ENCODE data around the gene BIRC6. TPM values are rescaled to one million over a fixed set of nuclear protein-coding genes. Genes with fewer than 3 reads are reported as not detected.

The BIRC6 gene
- total and polyA plus RNA-seq, 2 of the 8 experiments (the other 6 are each of a cell fraction or from before 2014, with no cell fraction given) = 32.5 to 69.5 TPM

GRCh38 chr2:32384529-32384928, 27.7 kb downstream of the BIRC6 start:
- no peak overlapping the region for H2BK20ac ChIP-seq (ENCODE audit: low read length)
- no peak overlapping the region for H2BK15ac ChIP-seq (ENCODE audit: low read length)
- no peak overlapping the region for H2BK5ac ChIP-seq (ENCODE audit: low read depth, low read length)
- H2BK12ac ChIP-seq (ENCODE audit: low read depth, low read length) = no peak overlapping the region
- FAIRE-seq (no peak), DNase-seq (ENCODE audit: low read depth in 1 of 2, low spot score in 2 of 2) (no peak)
- H3K79me1 ChIP-seq (ENCODE audit: low read depth, low read length) = no peaks in the 10 kb centered on the region
- H3K4me2 ChIP-seq (ENCODE audit: insufficient read depth in 1 of 2, low read depth in 2 of 2, low read length in 2 of 2) = no peak overlapping the region
- no peak overlapping the region for H2AFZ ChIP-seq (ENCODE audit: low read length)
- no peak overlapping the region for H4K5ac ChIP-seq (ENCODE audit: insufficient read length, low read depth, low read length)
- no peaks in the 10 kb centered on the region for H3K27me3 ChIP-seq (replicated peaks in 1 of 4; ENCODE audit: control insufficient read depth in 3 of 4, extremely low read depth in 1 of 4, insufficient read depth in 3 of 4, low read length in 3 of 4)
- H3K18ac ChIP-seq (ENCODE audit: extremely low read depth, low read length) = no peak overlapping the region
- peaks cover 3 to 28% of the 10 kb centered on the region in 2 experiments; a peak in 2 of 4 replicates for H3K79me2 ChIP-seq (ENCODE audit: control insufficient read depth in 1 of 2, insufficient read depth in 2 of 2, low read length in 2 of 2)
- no peak overlapping the region for H2BK120ac ChIP-seq (replicated peaks; ENCODE audit: low read depth, low read length)
- ChIA-PET CTCF (ENCODE audit: partially characterized antibody) (no interaction called here), POLR2A (ENCODE audit: partially characterized antibody) (no interaction called here)
- H3K4ac ChIP-seq (replicated peaks; ENCODE audit: insufficient read length, low read depth, low read length) = no peak overlapping the region
- peaks cover 4 to 39% (median 11%) of the 10 kb centered on the region in 4 experiments for H3K36me3 ChIP-seq (ENCODE audit: control insufficient read depth in 2 of 4, insufficient read depth in 4 of 4, low read length in 3 of 4)
- 94% methylated on average over 4 of the region's 4 CpGs; no CpG with 5 or more reads in 1 of the 2 experiments for WGBS, 2 experiments (ENCODE audit: extremely low coverage in 1 of 2, insufficient coverage in 1 of 2, insufficient read length in 1 of 2, insufficient replicate concordance in 2 of 2, low coverage in 1 of 2, low lambda C conversion rate in 2 of 2, missing lambda C conversion rate in 1 of 2)
- H4K91ac ChIP-seq (replicated peaks; ENCODE audit: insufficient read length, low read length) = no peak overlapping the region
- H4K20me1 ChIP-seq (replicated peaks in 1 of 2; ENCODE audit: control insufficient read depth in 1 of 2, insufficient read depth in 2 of 2, low read length in 2 of 2) = peaks cover 2 to 7% of the 10 kb centered on the region in 2 experiments
- no peak overlapping the region for H3K14ac ChIP-seq (ENCODE audit: insufficient read length)
- no peak overlapping the region for H3K4me3 ChIP-seq (ENCODE audit: extremely low read depth in 1 of 4, insufficient read depth in 2 of 4, low read depth in 3 of 4, low read length in 4 of 4)
- TF ChIP-seq CBX5 (IDR thresholded peaks at IDR 0.05; ENCODE audit: low read depth, low read length) = no peak
- no peak for TF ChIP-seq TAF7 (optimal IDR thresholded peaks at IDR 0.05; ENCODE audit: borderline replicate concordance, low read depth, low read length)
- TF ChIP-seq CEBPB (IDR thresholded peaks at IDR 0.05; ENCODE audit: low read depth, low read length) = no peak
- no peak for TF ChIP-seq CHD1 (IDR thresholded peaks at IDR 0.05; ENCODE audit: low read depth, low read length)
- no peak for TF ChIP-seq RBBP5 (IDR thresholded peaks at IDR 0.05; ENCODE audit: borderline replicate concordance, low read depth, low read length)
- TF ChIP-seq TBP (IDR thresholded peaks at IDR 0.05; ENCODE audit: low read depth, low read length) = no peak
- no peak for TF ChIP-seq SP1 (IDR thresholded peaks at IDR 0.05; ENCODE audit: low read depth, low read length)
- TF ChIP-seq CREB1 (IDR thresholded peaks at IDR 0.05) = no peak
- no peak for TF ChIP-seq RFX5 (IDR thresholded peaks at IDR 0.05; ENCODE audit: borderline replicate concordance, low read depth, low read length)
- TF ChIP-seq TCF12 (IDR thresholded peaks at IDR 0.05; ENCODE audit: low read depth, low read length) = no peak
- no peak for TF ChIP-seq JUND (IDR thresholded peaks at IDR 0.05; ENCODE audit: low read length)
- TF ChIP-seq POLR2AphosphoS5 (IDR thresholded peaks at IDR 0.05; ENCODE audit: low read depth, low read length) = no peak
- TF ChIP-seq SIRT6 (IDR thresholded peaks at IDR 0.05; ENCODE audit: low read length) = no peak
- no peak for TF ChIP-seq TEAD4 (IDR thresholded peaks at IDR 0.05; ENCODE audit: low read depth, low read length)
- no peak for TF ChIP-seq CBX8 (IDR thresholded peaks at IDR 0.05; ENCODE audit: borderline replicate concordance, low read depth, low read length)
- no peak for TF ChIP-seq RXRA (IDR thresholded peaks at IDR 0.05; ENCODE audit: insufficient read depth, low read depth, low read length)
- TF ChIP-seq PHF8 (conservative IDR thresholded peaks at IDR 0.05; ENCODE audit: low read depth, low read length) = no peak
- TF ChIP-seq TAF1 (IDR thresholded peaks at IDR 0.05; ENCODE audit: low read depth, low read length) = no peak
- no peak overlapping the region for H4K8ac ChIP-seq (ENCODE audit: extremely low read depth, insufficient read depth, low read length)
- H3K4me1 ChIP-seq (replicated peaks in 1 of 4; ENCODE audit: control insufficient read depth in 3 of 4, insufficient read depth in 4 of 4, low read length in 3 of 4) = no peaks in the 10 kb centered on the region
- no peaks in the 10 kb centered on the region for H3K9me3 ChIP-seq (ENCODE audit: insufficient read depth in 2 of 2, low read depth in 1 of 2, low read length in 1 of 2)
- no peak overlapping the region for H3K27ac ChIP-seq (ENCODE audit: low read depth, low read length)
- H3K23me2 ChIP-seq (ENCODE audit: low read depth, low read length) = no peaks in the 10 kb centered on the region
- H3K56ac ChIP-seq (replicated peaks; ENCODE audit: insufficient read length, low read depth, low read length) = no peak overlapping the region
- H2AK5ac ChIP-seq (ENCODE audit: low read depth, low read length) = no peak overlapping the region
- no peak overlapping the region for H3K23ac ChIP-seq (ENCODE audit: insufficient read length)
- no peak overlapping the region for H3K9ac ChIP-seq (replicated peaks in 1 of 4; ENCODE audit: extremely low read depth in 1 of 4, low read depth in 3 of 4, low read length in 3 of 4)

Data from H1 (cell line).